Osteocyte (in vitro differentiated cells): ENCODE results near the gene B3GAT1. TPM values are rescaled to one million over a fixed set of nuclear protein-coding genes. Genes with fewer than 3 reads are reported as not detected.

Experiments used
- DNase-seq: peaks from one replicate; pipeline ENCODE4 v3.0.0; 2021; ENCODE audit warnings: mixed read lengths; ENCODE audit not compliant: unreplicated experiment; ENCODE audit errors: extremely low spot score
- H3K27ac Mint-ChIP-seq: one replicate; pipeline ENCODE4 v1.8.0; 2021; ENCODE audit warnings: mild to moderate bottlenecking, mixed read lengths; ENCODE audit not compliant: unreplicated experiment
- H3K27me3 Mint-ChIP-seq: one replicate; pipeline ENCODE4 v1.8.0; 2021; ENCODE audit warnings: mixed read lengths; ENCODE audit not compliant: unreplicated experiment
- H3K36me3 Mint-ChIP-seq: one replicate; pipeline ENCODE4 v1.8.0; 2021; ENCODE audit warnings: mixed read lengths; ENCODE audit not compliant: unreplicated experiment
- H3K4me1 Mint-ChIP-seq: one replicate; pipeline ENCODE4 v1.8.0; 2021; ENCODE audit warnings: mixed read lengths; ENCODE audit not compliant: unreplicated experiment
- H3K4me3 Mint-ChIP-seq: one replicate; pipeline ENCODE4 v1.8.0; 2021; ENCODE audit warnings: mild to moderate bottlenecking, moderate library complexity, mixed read lengths; ENCODE audit not compliant: unreplicated experiment
- H3K9me3 Mint-ChIP-seq: one replicate; pipeline ENCODE4 v1.8.0; 2021; ENCODE audit warnings: mixed read lengths; ENCODE audit not compliant: unreplicated experiment
- total RNA-seq: library from RNA; stranded (reverse); gene quantifications from 2 replicates; pipeline ENCODE4 v1.2.1, GENCODE V29; 2021
- TF ChIP-seq, protein P1 (sequence below): fragments of 200-600 bp; sonication (generic); IDR thresholded peaks from 2 replicates; pipeline ENCODE4 v1.5.0; 2021; ENCODE audit warnings: antibody characterized with exemption, mild to moderate bottlenecking, moderate library complexity

B3GAT1 gene
- total RNA-seq, 1 donor from 2014 or later: 2.4 TPM

DNA sequence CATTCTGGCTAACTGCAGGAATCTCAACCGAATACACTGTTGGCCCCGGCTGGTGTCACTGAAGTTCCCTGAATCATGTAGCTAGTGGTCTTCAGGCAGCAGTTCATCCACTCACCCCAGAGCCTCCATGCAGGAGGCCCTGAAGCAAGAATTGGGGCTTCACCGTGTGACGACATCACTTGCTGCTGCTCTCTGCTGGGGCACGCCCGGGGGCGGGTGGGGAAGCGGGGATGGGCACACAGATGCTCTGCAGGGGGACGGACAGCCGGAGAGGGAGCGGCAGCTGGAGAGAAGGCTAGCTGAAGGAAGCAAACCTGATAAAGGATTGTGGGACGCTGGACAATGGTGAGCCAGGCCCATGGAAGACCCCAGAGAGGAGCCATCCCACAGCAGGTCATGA lies 17.0 kb downstream of the B3GAT1 start:
- H3K36me3 Mint-ChIP-seq: no peaks in the 10 kb centered on the region
- TF ChIP-seq, protein P1, sequence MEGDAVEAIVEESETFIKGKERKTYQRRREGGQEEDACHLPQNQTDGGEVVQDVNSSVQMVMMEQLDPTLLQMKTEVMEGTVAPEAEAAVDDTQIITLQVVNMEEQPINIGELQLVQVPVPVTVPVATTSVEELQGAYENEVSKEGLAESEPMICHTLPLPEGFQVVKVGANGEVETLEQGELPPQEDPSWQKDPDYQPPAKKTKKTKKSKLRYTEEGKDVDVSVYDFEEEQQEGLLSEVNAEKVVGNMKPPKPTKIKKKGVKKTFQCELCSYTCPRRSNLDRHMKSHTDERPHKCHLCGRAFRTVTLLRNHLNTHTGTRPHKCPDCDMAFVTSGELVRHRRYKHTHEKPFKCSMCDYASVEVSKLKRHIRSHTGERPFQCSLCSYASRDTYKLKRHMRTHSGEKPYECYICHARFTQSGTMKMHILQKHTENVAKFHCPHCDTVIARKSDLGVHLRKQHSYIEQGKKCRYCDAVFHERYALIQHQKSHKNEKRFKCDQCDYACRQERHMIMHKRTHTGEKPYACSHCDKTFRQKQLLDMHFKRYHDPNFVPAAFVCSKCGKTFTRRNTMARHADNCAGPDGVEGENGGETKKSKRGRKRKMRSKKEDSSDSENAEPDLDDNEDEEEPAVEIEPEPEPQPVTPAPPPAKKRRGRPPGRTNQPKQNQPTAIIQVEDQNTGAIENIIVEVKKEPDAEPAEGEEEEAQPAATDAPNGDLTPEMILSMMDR: no peak
- no peak for DNase-seq
- no peak overlapping the region for H3K4me3 Mint-ChIP-seq
- H3K27ac Mint-ChIP-seq: no peak overlapping the region
- no peaks in the 10 kb centered on the region for H3K27me3 Mint-ChIP-seq
- H3K9me3 Mint-ChIP-seq: no peaks in the 10 kb centered on the region
- no peaks in the 10 kb centered on the region for H3K4me1 Mint-ChIP-seq

DNA sequence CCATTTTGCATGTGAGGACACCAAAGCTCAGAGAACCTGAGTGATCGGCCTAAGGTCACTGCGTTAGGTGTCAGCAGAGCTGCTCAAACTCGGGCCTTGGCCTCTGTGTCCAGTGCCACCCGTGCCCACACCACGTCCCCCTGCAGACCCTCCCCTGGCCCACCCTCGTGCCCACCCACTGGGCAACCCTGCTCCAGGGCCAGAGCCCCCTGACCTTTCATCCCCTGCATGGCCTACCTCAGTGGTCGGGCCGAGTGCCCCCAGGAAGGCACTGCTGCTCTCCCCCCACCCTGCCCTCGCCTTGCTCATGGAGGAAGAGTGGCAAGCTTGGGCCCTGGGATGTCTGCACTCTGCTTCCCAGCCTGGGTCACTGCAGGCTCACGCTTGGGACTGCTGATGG lies 17.7 kb downstream of the B3GAT1 start:
- no peaks in the 10 kb centered on the region for H3K4me1 Mint-ChIP-seq
- no peak overlapping the region for H3K27ac Mint-ChIP-seq
- H3K27me3 Mint-ChIP-seq: no peaks in the 10 kb centered on the region
- no peaks in the 10 kb centered on the region for H3K9me3 Mint-ChIP-seq
- TF ChIP-seq, protein P1: no peak
- DNase-seq: no peak
- no peak overlapping the region for H3K4me3 Mint-ChIP-seq
- H3K36me3 Mint-ChIP-seq: no peaks in the 10 kb centered on the region

DNA sequence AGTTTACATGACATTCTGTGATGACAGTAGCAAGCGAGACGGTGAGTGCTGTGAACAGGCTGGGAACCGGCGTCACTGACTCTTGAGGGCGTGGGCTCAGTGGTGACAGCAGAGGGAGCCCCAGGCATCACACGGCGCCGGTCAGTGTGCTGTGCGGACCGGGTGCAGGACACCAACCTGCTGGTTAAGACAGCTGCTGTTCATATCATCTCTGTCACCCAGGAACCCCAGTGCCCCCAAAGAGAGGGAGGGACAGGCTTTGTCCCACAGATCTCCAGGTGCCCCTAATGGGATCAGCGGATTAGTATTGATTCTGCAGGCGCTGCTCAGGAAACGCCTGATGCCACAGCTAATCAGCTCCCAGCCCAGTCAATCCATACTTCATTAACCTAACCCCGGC lies 18.4 kb downstream of the B3GAT1 start:
- DNase-seq: no peak
- H3K4me1 Mint-ChIP-seq: no peaks in the 10 kb centered on the region
- H3K27me3 Mint-ChIP-seq: no peaks in the 10 kb centered on the region
- no peak overlapping the region for H3K4me3 Mint-ChIP-seq
- TF ChIP-seq, protein P1: no peak
- H3K27ac Mint-ChIP-seq: no peak overlapping the region
- H3K9me3 Mint-ChIP-seq: no peaks in the 10 kb centered on the region
- no peaks in the 10 kb centered on the region for H3K36me3 Mint-ChIP-seq

DNA sequence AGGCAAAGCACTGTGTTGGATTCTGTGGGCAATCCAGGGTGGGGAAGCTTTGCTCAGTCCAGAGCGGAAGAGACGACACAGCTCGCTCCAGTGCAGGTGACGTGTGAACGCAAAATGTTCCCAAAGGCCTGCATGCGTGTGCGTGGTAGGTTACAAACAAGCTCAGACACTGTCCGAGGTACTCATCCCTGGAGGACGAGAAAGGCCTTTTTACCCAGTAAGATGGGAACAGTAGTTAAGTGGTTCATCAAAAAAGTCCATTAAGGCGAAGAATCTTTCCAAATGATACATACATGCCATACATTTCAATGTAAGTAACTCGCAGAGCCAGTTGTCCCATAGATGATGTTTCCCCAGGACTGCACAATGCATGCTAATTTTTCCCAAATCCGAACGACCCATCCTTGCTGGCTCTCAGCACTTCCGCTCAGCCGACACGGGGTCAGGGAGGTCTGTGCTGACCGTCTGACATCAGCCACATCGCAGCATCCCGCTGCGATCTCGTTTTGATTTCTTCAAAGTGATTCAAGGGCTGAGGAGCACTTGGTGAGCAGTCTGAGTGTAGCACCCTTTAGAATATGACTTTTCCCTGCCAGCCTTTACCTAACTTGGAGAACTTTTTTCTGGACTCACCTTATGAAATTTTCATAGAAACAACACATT lies 19.0 kb downstream of the B3GAT1 start:
- Mint-ChIP-seq H3K4me1 (no peaks in the 10 kb centered on the region), H3K36me3 (no peaks in the 10 kb centered on the region), H3K4me3 (no peak overlapping the region), H3K9me3 (no peaks in the 10 kb centered on the region), H3K27me3 (no peaks in the 10 kb centered on the region), H3K27ac (no peak overlapping the region)
- DNase-seq: no peak
- TF ChIP-seq, protein P1: no peak

DNA sequence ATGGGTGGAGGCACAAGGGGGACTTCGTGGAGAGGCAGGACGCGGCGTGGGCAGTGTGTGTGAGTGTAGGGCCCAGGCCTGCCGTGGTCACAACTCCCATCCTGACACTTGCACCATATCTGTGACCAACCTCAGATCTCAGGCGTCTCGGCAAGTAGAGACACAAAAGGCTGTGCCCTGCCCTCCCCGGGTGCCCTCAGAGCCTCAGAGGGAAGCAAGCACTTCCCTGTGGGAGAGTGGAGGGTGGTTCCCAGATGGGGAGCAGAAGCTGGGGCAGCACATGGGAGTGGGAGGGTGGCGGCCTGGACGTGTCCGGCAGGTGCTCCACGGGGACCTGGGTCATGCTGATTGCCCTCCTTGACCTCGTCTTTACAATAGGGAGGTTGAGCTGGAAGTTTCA lies 20.4 kb downstream of the B3GAT1 start:
- no peak overlapping the region for H3K4me3 Mint-ChIP-seq
- no peaks in the 10 kb centered on the region for H3K9me3 Mint-ChIP-seq
- TF ChIP-seq, protein P1: no peak
- H3K4me1 Mint-ChIP-seq: no peaks in the 10 kb centered on the region
- no peaks in the 10 kb centered on the region for H3K27me3 Mint-ChIP-seq
- H3K27ac Mint-ChIP-seq: no peak overlapping the region
- H3K36me3 Mint-ChIP-seq: no peaks in the 10 kb centered on the region
- no peak for DNase-seq
